H9 (cell line): ENCODE measurements around the gene ROPN1L. TPM values are rescaled to one million over a fixed set of nuclear protein-coding genes. Genes with fewer than 3 reads are reported as not detected.

Experiments used
- DNase-seq: peaks from one replicate; pipeline ENCODE4 v3.0.0-alpha.2; 2017
- H2AFZ ChIP-seq: one replicate; pipeline ENCODE4 v1.6.1; 2013; ENCODE audit warnings: mild to moderate bottlenecking, low read length, control low read depth, moderate library complexity
- H2AK5ac ChIP-seq: 2 replicates; pipeline ENCODE4 v1.6.1; 2013; ENCODE audit warnings: low read length, control low read depth, mixed read lengths; ENCODE audit not compliant: insufficient read length
- H2BK120ac ChIP-seq: one replicate; pipeline ENCODE4 v1.6.1; 2013; ENCODE audit warnings: low read depth, mild to moderate bottlenecking, low read length, control low read depth, inconsistent platforms; ENCODE audit not compliant: poor library complexity, severe bottlenecking
- H2BK12ac ChIP-seq: 2 replicates; pipeline ENCODE4 v1.6.1; 2013; ENCODE audit warnings: low read length, control low read depth, mixed read lengths, low read depth; ENCODE audit not compliant: insufficient read length
- H2BK15ac ChIP-seq: 2 replicates; pipeline ENCODE4 v1.6.1; 2013; ENCODE audit warnings: low read depth, low read length, control low read depth
- H2BK20ac ChIP-seq: one replicate; pipeline ENCODE4 v1.6.1; 2013; ENCODE audit warnings: low read depth, mild to moderate bottlenecking, low read length, control low read depth, inconsistent platforms; ENCODE audit not compliant: poor library complexity, severe bottlenecking
- H2BK5ac ChIP-seq: 2 replicates; pipeline ENCODE4 v1.6.1; 2013; ENCODE audit warnings: low read length, control low read depth, mixed read lengths; ENCODE audit not compliant: insufficient read length
- H3K14ac ChIP-seq: 2 replicates; pipeline ENCODE4 v1.6.1; 2013; ENCODE audit warnings: low read length, control low read depth; ENCODE audit not compliant: insufficient read depth
- H3K18ac ChIP-seq: 2 replicates; pipeline ENCODE4 v1.6.1; 2013; ENCODE audit warnings: low read depth, mild to moderate bottlenecking, mixed read lengths, low read length, control low read depth; ENCODE audit not compliant: insufficient read length
- H3K23ac ChIP-seq: 2 replicates; pipeline ENCODE4 v1.6.1; 2013; ENCODE audit warnings: low read length, control low read depth, mixed read lengths, low read depth; ENCODE audit not compliant: insufficient read length
- H3K23me2 ChIP-seq: 2 replicates; pipeline ENCODE4 v1.6.1; 2013; ENCODE audit warnings: low read depth, mild to moderate bottlenecking, mixed read lengths, low read length, control low read depth; ENCODE audit not compliant: insufficient read length, poor library complexity, severe bottlenecking
- H3K27ac ChIP-seq: 2 replicates; pipeline ENCODE4 v1.5.1; 2013; ENCODE audit warnings: low read length, control low read depth, mixed read lengths, low read depth; ENCODE audit not compliant: insufficient read length
- H3K27me3 ChIP-seq: 2 replicates; pipeline ENCODE4 v1.6.1; 2013; ENCODE audit warnings: low read length, control low read depth, inconsistent platforms; ENCODE audit not compliant: insufficient read depth
- H3K4ac ChIP-seq: 2 replicates; pipeline ENCODE4 v1.6.1; 2013; ENCODE audit warnings: low read depth, mild to moderate bottlenecking, control low read depth, inconsistent platforms, low read length, moderate library complexity
- H3K4me1 ChIP-seq: 2 replicates; pipeline ENCODE4 v1.6.1; 2013; ENCODE audit warnings: low read length, control low read depth, inconsistent platforms; ENCODE audit not compliant: insufficient read depth
- H3K4me2 ChIP-seq: 2 replicates; pipeline ENCODE4 v1.6.1; 2013; ENCODE audit warnings: low read length, control low read depth, mixed read lengths; ENCODE audit not compliant: insufficient read length, insufficient read depth
- H3K56ac ChIP-seq: 2 replicates; pipeline ENCODE4 v1.6.1; 2013; ENCODE audit warnings: low read depth, mild to moderate bottlenecking, mixed read lengths, low read length, control low read depth; ENCODE audit not compliant: insufficient read length
- H3K79me1 ChIP-seq: 2 replicates; pipeline ENCODE4 v1.6.1; 2013; ENCODE audit warnings: low read depth, mild to moderate bottlenecking, moderate library complexity, low read length, control low read depth, inconsistent platforms; ENCODE audit not compliant: insufficient read depth, poor library complexity, severe bottlenecking
- H3K79me2 ChIP-seq: 2 replicates; pipeline ENCODE4 v1.6.1; 2013; ENCODE audit warnings: low read length, control low read depth, inconsistent platforms; ENCODE audit not compliant: insufficient read depth
- H3K9ac ChIP-seq: 2 replicates; pipeline ENCODE4 v1.6.1; 2013; ENCODE audit warnings: low read length, control low read depth, mixed read lengths; ENCODE audit not compliant: insufficient read length; ENCODE audit errors: extremely low read depth
- H3K9me3 ChIP-seq: one replicate; pipeline ENCODE4 v1.6.1; 2013; ENCODE audit warnings: low read depth, low read length, inconsistent platforms; ENCODE audit not compliant: control insufficient read depth
- H3T11ph ChIP-seq: one replicate; pipeline ENCODE4 v1.6.1; 2013; ENCODE audit warnings: mild to moderate bottlenecking, low read length, control low read depth, inconsistent platforms
- H4K20me1 ChIP-seq: one replicate; pipeline ENCODE4 v1.6.1; 2013; ENCODE audit not compliant: control insufficient read depth, insufficient read length, insufficient read depth
- H4K5ac ChIP-seq: 2 replicates; pipeline ENCODE4 v1.6.1; 2013; ENCODE audit warnings: low read depth, mild to moderate bottlenecking, mixed read lengths, low read length, control low read depth; ENCODE audit not compliant: insufficient read length
- H4K8ac ChIP-seq: replicated peaks from 2 replicates; pipeline ENCODE4 v1.6.1; 2013; ENCODE audit warnings: low read length, control low read depth, mixed read lengths, low read depth; ENCODE audit not compliant: insufficient read length
- H4K91ac ChIP-seq: 2 replicates; pipeline ENCODE4 v1.6.1; 2013; ENCODE audit warnings: low read depth, mild to moderate bottlenecking, moderate library complexity, mixed read lengths, low read length, control low read depth; ENCODE audit not compliant: insufficient read length
- H3K27ac Mint-ChIP-seq, 3 experiments: 2 replicates in 2 of 3; 3 replicates in 1 of 3; pipeline ENCODE4 v1.8.0; 2020 to 2021; ENCODE audit warnings: mixed read lengths in 3 of 3, mild to moderate bottlenecking in 1 of 3, moderate library complexity in 1 of 3
- H3K27me3 Mint-ChIP-seq: 2 replicates; pipeline ENCODE4 v1.8.0; 2021; ENCODE audit warnings: low read depth, mild to moderate bottlenecking, moderate library complexity, mixed read lengths
- H3K36me3 Mint-ChIP-seq, 3 experiments: 2 replicates in 2 of 3; 3 replicates in 1 of 3; pipeline ENCODE4 v1.8.0; 2020 to 2021; ENCODE audit warnings: low read depth in 3 of 3, mixed read lengths in 3 of 3; ENCODE audit not compliant: insufficient read depth in 1 of 3
- H3K4me1 Mint-ChIP-seq, 2 experiments: 2 replicates each; pipeline ENCODE4 v1.8.0; 2020; ENCODE audit warnings: mixed read lengths in 2 of 2
- H3K4me3 Mint-ChIP-seq, 2 experiments: 2 replicates in 1 of 2; 3 replicates in 1 of 2; pipeline ENCODE4 v1.8.0; 2020 to 2021; ENCODE audit warnings: mild to moderate bottlenecking in 2 of 2, mixed read lengths in 2 of 2, moderate library complexity in 1 of 2
- H3K9me3 Mint-ChIP-seq, 2 experiments: 2 replicates in 1 of 2; 3 replicates in 1 of 2; pipeline ENCODE4 v1.8.0; 2020; ENCODE audit warnings: mild to moderate bottlenecking in 2 of 2, mixed read lengths in 2 of 2, moderate library complexity in 1 of 2
- whole genome bisulfite sequencing: extraction: QIAGEN DNeasy Blood & Tissue Kit; methylation state at CpG from one replicate; pipeline ENCODE4 v1.1.7; 2013; ENCODE audit warnings: missing lambda C conversion rate, low lambda C conversion rate, mixed read lengths; ENCODE audit not compliant: insufficient read length; ENCODE audit errors: extremely low coverage; 5-methylcytosine and 5-hydroxymethylcytosine counted together
- total RNA-seq: library from RNA; stranded (reverse); gene quantifications from 2 replicates; pipeline ENCODE4 v1.2.1, GENCODE V29; 2021
- TF ChIP-seq, protein P1 (sequence below): fragments of 200-600 bp; sonication (generic); conservative IDR thresholded peaks from 3 replicates; pipeline ENCODE4 v1.8.0; 2021; ENCODE audit warnings: antibody characterized with exemption, mild to moderate bottlenecking

The ROPN1L gene
- total RNA-seq, 1 experiment from 2014 or later = 0.37 TPM

DNA sequence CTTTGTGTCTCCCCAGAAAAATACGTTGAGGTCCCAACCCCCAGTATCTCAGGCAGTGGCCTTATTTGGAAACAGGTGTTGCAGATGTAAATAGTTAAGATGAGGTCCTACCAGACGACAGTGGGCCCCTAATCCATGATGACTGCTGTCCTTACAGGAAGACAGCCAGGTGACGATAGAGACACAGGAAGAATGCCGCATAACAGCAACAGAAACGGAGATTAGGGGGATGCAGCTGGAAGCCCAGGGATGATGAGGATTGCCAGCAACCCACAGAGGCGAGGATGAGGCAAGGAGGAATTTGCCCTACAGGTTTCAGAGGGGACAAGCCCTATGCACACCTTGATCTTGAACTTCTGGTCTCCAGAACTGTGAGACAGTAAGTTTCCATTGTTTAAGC, 46.5 kb downstream of the ROPN1L start:
- Mint-ChIP-seq H3K27me3 (peaks cover 29% of the 10 kb centered on the region), H3K4me3 (no peak overlapping the region), H3K9me3 (peaks cover 0 to 2% of the 10 kb centered on the region in 2 experiments; a peak in 3 of 5 replicates), H3K27ac (peak overlapping the region in 1 of 3 experiments; percentile 7; a peak in 1 of 7 replicates), H3K36me3 (no peaks in the 10 kb centered on the region; a peak in 1 of 7 replicates), H3K4me1 (peaks cover 28 to 36% of the 10 kb centered on the region in 2 experiments)
- H3K79me2 ChIP-seq = no peaks in the 10 kb centered on the region
- no peaks in the 10 kb centered on the region for H3K9me3 ChIP-seq
- no peaks in the 10 kb centered on the region for H4K20me1 ChIP-seq
- H2AFZ ChIP-seq = no peak overlapping the region
- no peak overlapping the region for H3K4ac ChIP-seq
- H3K27me3 ChIP-seq = no peaks in the 10 kb centered on the region
- H3K14ac ChIP-seq = no peak overlapping the region
- H3K23ac ChIP-seq = no peak overlapping the region
- H2BK12ac ChIP-seq = no peak overlapping the region
- TF ChIP-seq, protein P1, sequence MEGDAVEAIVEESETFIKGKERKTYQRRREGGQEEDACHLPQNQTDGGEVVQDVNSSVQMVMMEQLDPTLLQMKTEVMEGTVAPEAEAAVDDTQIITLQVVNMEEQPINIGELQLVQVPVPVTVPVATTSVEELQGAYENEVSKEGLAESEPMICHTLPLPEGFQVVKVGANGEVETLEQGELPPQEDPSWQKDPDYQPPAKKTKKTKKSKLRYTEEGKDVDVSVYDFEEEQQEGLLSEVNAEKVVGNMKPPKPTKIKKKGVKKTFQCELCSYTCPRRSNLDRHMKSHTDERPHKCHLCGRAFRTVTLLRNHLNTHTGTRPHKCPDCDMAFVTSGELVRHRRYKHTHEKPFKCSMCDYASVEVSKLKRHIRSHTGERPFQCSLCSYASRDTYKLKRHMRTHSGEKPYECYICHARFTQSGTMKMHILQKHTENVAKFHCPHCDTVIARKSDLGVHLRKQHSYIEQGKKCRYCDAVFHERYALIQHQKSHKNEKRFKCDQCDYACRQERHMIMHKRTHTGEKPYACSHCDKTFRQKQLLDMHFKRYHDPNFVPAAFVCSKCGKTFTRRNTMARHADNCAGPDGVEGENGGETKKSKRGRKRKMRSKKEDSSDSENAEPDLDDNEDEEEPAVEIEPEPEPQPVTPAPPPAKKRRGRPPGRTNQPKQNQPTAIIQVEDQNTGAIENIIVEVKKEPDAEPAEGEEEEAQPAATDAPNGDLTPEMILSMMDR = no peak
- H3T11ph ChIP-seq = no peak overlapping the region
- no peak overlapping the region for H2BK20ac ChIP-seq
- H3K79me1 ChIP-seq = no peaks in the 10 kb centered on the region
- H4K8ac ChIP-seq = no peak overlapping the region
- no peak overlapping the region for H4K5ac ChIP-seq
- WGBS = no CpG with 5 or more reads among the region's 6 CpGs
- no peak overlapping the region for H4K91ac ChIP-seq
- no peak overlapping the region for H2BK5ac ChIP-seq
- H2AK5ac ChIP-seq = no peak overlapping the region
- H3K4me1 ChIP-seq = no peaks in the 10 kb centered on the region
- H3K56ac ChIP-seq = no peak overlapping the region
- no peak overlapping the region for H2BK120ac ChIP-seq
- no peak overlapping the region for H3K4me2 ChIP-seq
- no peaks in the 10 kb centered on the region for H3K23me2 ChIP-seq
- H3K18ac ChIP-seq = no peak overlapping the region
- H2BK15ac ChIP-seq = no peak overlapping the region
- DNase-seq = no peak
- H3K27ac ChIP-seq = no peak overlapping the region
- H3K9ac ChIP-seq = no peak overlapping the region
